H9 (cell line): ENCODE measurements around the gene PRR36. TPM values are rescaled to one million over a fixed set of nuclear protein-coding genes. Genes with fewer than 3 reads are reported as not detected.

ENCODE experiments used
- DNase-seq: peaks from one replicate; pipeline ENCODE4 v3.0.0-alpha.2; 2017
- H2AFZ ChIP-seq: one replicate; pipeline ENCODE4 v1.6.1; 2013; ENCODE audit warnings: mild to moderate bottlenecking, low read length, control low read depth, moderate library complexity
- H2AK5ac ChIP-seq: 2 replicates; pipeline ENCODE4 v1.6.1; 2013; ENCODE audit warnings: low read length, control low read depth, mixed read lengths; ENCODE audit not compliant: insufficient read length
- H2BK120ac ChIP-seq: one replicate; pipeline ENCODE4 v1.6.1; 2013; ENCODE audit warnings: low read depth, mild to moderate bottlenecking, low read length, control low read depth, inconsistent platforms; ENCODE audit not compliant: poor library complexity, severe bottlenecking
- H2BK12ac ChIP-seq: 2 replicates; pipeline ENCODE4 v1.6.1; 2013; ENCODE audit warnings: low read length, control low read depth, mixed read lengths, low read depth; ENCODE audit not compliant: insufficient read length
- H2BK15ac ChIP-seq: 2 replicates; pipeline ENCODE4 v1.6.1; 2013; ENCODE audit warnings: low read depth, low read length, control low read depth
- H2BK20ac ChIP-seq: one replicate; pipeline ENCODE4 v1.6.1; 2013; ENCODE audit warnings: low read depth, mild to moderate bottlenecking, low read length, control low read depth, inconsistent platforms; ENCODE audit not compliant: poor library complexity, severe bottlenecking
- H2BK5ac ChIP-seq: 2 replicates; pipeline ENCODE4 v1.6.1; 2013; ENCODE audit warnings: low read length, control low read depth, mixed read lengths; ENCODE audit not compliant: insufficient read length
- H3K14ac ChIP-seq: 2 replicates; pipeline ENCODE4 v1.6.1; 2013; ENCODE audit warnings: low read length, control low read depth; ENCODE audit not compliant: insufficient read depth
- H3K18ac ChIP-seq: 2 replicates; pipeline ENCODE4 v1.6.1; 2013; ENCODE audit warnings: low read depth, mild to moderate bottlenecking, mixed read lengths, low read length, control low read depth; ENCODE audit not compliant: insufficient read length
- H3K23ac ChIP-seq: 2 replicates; pipeline ENCODE4 v1.6.1; 2013; ENCODE audit warnings: low read length, control low read depth, mixed read lengths, low read depth; ENCODE audit not compliant: insufficient read length
- H3K23me2 ChIP-seq: 2 replicates; pipeline ENCODE4 v1.6.1; 2013; ENCODE audit warnings: low read depth, mild to moderate bottlenecking, mixed read lengths, low read length, control low read depth; ENCODE audit not compliant: insufficient read length, poor library complexity, severe bottlenecking
- H3K27ac ChIP-seq: 2 replicates; pipeline ENCODE4 v1.5.1; 2013; ENCODE audit warnings: low read length, control low read depth, mixed read lengths, low read depth; ENCODE audit not compliant: insufficient read length
- H3K27me3 ChIP-seq: 2 replicates; pipeline ENCODE4 v1.6.1; 2013; ENCODE audit warnings: low read length, control low read depth, inconsistent platforms; ENCODE audit not compliant: insufficient read depth
- H3K4ac ChIP-seq: 2 replicates; pipeline ENCODE4 v1.6.1; 2013; ENCODE audit warnings: low read depth, mild to moderate bottlenecking, control low read depth, inconsistent platforms, low read length, moderate library complexity
- H3K4me1 ChIP-seq: 2 replicates; pipeline ENCODE4 v1.6.1; 2013; ENCODE audit warnings: low read length, control low read depth, inconsistent platforms; ENCODE audit not compliant: insufficient read depth
- H3K4me2 ChIP-seq: 2 replicates; pipeline ENCODE4 v1.6.1; 2013; ENCODE audit warnings: low read length, control low read depth, mixed read lengths; ENCODE audit not compliant: insufficient read length, insufficient read depth
- H3K56ac ChIP-seq: 2 replicates; pipeline ENCODE4 v1.6.1; 2013; ENCODE audit warnings: low read depth, mild to moderate bottlenecking, mixed read lengths, low read length, control low read depth; ENCODE audit not compliant: insufficient read length
- H3K79me1 ChIP-seq: 2 replicates; pipeline ENCODE4 v1.6.1; 2013; ENCODE audit warnings: low read depth, mild to moderate bottlenecking, moderate library complexity, low read length, control low read depth, inconsistent platforms; ENCODE audit not compliant: insufficient read depth, poor library complexity, severe bottlenecking
- H3K79me2 ChIP-seq: 2 replicates; pipeline ENCODE4 v1.6.1; 2013; ENCODE audit warnings: low read length, control low read depth, inconsistent platforms; ENCODE audit not compliant: insufficient read depth
- H3K9ac ChIP-seq: 2 replicates; pipeline ENCODE4 v1.6.1; 2013; ENCODE audit warnings: low read length, control low read depth, mixed read lengths; ENCODE audit not compliant: insufficient read length; ENCODE audit errors: extremely low read depth
- H3K9me3 ChIP-seq: one replicate; pipeline ENCODE4 v1.6.1; 2013; ENCODE audit warnings: low read depth, low read length, inconsistent platforms; ENCODE audit not compliant: control insufficient read depth
- H3T11ph ChIP-seq: one replicate; pipeline ENCODE4 v1.6.1; 2013; ENCODE audit warnings: mild to moderate bottlenecking, low read length, control low read depth, inconsistent platforms
- H4K20me1 ChIP-seq: one replicate; pipeline ENCODE4 v1.6.1; 2013; ENCODE audit not compliant: control insufficient read depth, insufficient read length, insufficient read depth
- H4K5ac ChIP-seq: 2 replicates; pipeline ENCODE4 v1.6.1; 2013; ENCODE audit warnings: low read depth, mild to moderate bottlenecking, mixed read lengths, low read length, control low read depth; ENCODE audit not compliant: insufficient read length
- H4K8ac ChIP-seq: replicated peaks from 2 replicates; pipeline ENCODE4 v1.6.1; 2013; ENCODE audit warnings: low read length, control low read depth, mixed read lengths, low read depth; ENCODE audit not compliant: insufficient read length
- H4K91ac ChIP-seq: 2 replicates; pipeline ENCODE4 v1.6.1; 2013; ENCODE audit warnings: low read depth, mild to moderate bottlenecking, moderate library complexity, mixed read lengths, low read length, control low read depth; ENCODE audit not compliant: insufficient read length
- H3K27ac Mint-ChIP-seq, 3 experiments: 2 replicates in 2 of 3; 3 replicates in 1 of 3; pipeline ENCODE4 v1.8.0; 2020 to 2021; ENCODE audit warnings: mixed read lengths in 3 of 3, mild to moderate bottlenecking in 1 of 3, moderate library complexity in 1 of 3
- H3K27me3 Mint-ChIP-seq: 2 replicates; pipeline ENCODE4 v1.8.0; 2021; ENCODE audit warnings: low read depth, mild to moderate bottlenecking, moderate library complexity, mixed read lengths
- H3K36me3 Mint-ChIP-seq, 3 experiments: 2 replicates in 2 of 3; 3 replicates in 1 of 3; pipeline ENCODE4 v1.8.0; 2020 to 2021; ENCODE audit warnings: low read depth in 3 of 3, mixed read lengths in 3 of 3; ENCODE audit not compliant: insufficient read depth in 1 of 3
- H3K4me1 Mint-ChIP-seq, 2 experiments: 2 replicates each; pipeline ENCODE4 v1.8.0; 2020; ENCODE audit warnings: mixed read lengths in 2 of 2
- H3K4me3 Mint-ChIP-seq, 2 experiments: 2 replicates in 1 of 2; 3 replicates in 1 of 2; pipeline ENCODE4 v1.8.0; 2020 to 2021; ENCODE audit warnings: mild to moderate bottlenecking in 2 of 2, mixed read lengths in 2 of 2, moderate library complexity in 1 of 2
- H3K9me3 Mint-ChIP-seq, 2 experiments: 2 replicates in 1 of 2; 3 replicates in 1 of 2; pipeline ENCODE4 v1.8.0; 2020; ENCODE audit warnings: mild to moderate bottlenecking in 2 of 2, mixed read lengths in 2 of 2, moderate library complexity in 1 of 2
- CTCF ChIP-seq: fragments of 200-600 bp; sonication (generic); conservative IDR thresholded peaks from 3 replicates; pipeline ENCODE4 v1.8.0; 2021; ENCODE audit warnings: antibody characterized with exemption, mild to moderate bottlenecking
- WGBS: extraction: QIAGEN DNeasy Blood & Tissue Kit; methylation state at CpG from one replicate; pipeline ENCODE4 v1.1.7; 2013; ENCODE audit warnings: missing lambda C conversion rate, low lambda C conversion rate, mixed read lengths; ENCODE audit not compliant: insufficient read length; ENCODE audit errors: extremely low coverage; 5-methylcytosine and 5-hydroxymethylcytosine counted together
- total RNA-seq: library from RNA; stranded (reverse); gene quantifications from 2 replicates; pipeline ENCODE4 v1.2.1, GENCODE V29; 2021

Gene PRR36
- total RNA-seq, 1 experiment from 2014 or later = 20.4 TPM

- Histone ChIP-seq H2AK5ac (no peak overlapping the region), H3K56ac (no peak overlapping the region), H2BK120ac (no peak overlapping the region), H3K27me3 (peaks cover 11% of the 10 kb centered on the region; the same call in 1 of the 2 replicates), H3K27ac (no peak overlapping the region), H3K4me1 (no peaks in the 10 kb centered on the region), H3K9me3 (no peaks in the 10 kb centered on the region), H2AFZ (no peak overlapping the region), H3K4me2 (peak overlapping the region; percentile 63), H3K79me1 (no peaks in the 10 kb centered on the region), H2BK20ac (no peak overlapping the region), H4K5ac (no peak overlapping the region), H2BK15ac (no peak overlapping the region), H4K91ac (no peak overlapping the region), H3K23ac (no peak overlapping the region), H2BK12ac (no peak overlapping the region), H4K8ac (no peak overlapping the region), H2BK5ac (no peak overlapping the region), H3K4ac (no peak overlapping the region), H3K79me2 (no peaks in the 10 kb centered on the region), H3K23me2 (peaks cover 17% of the 10 kb centered on the region), H4K20me1 (no peaks in the 10 kb centered on the region), H3K18ac (peak overlapping the region; percentile 12), H3K9ac (no peak overlapping the region), H3K14ac (no peak overlapping the region; the same call in 1 of the 2 replicates), H3T11ph (no peak overlapping the region)
- DNase-seq = peak; percentile 97
- WGBS = no CpG with 5 or more reads among the region's 62 CpGs
- peak overlapping the region in 2 of 3 experiments; percentile 89 to 95; a peak in 4 of 7 replicates for H3K27ac Mint-ChIP-seq
- H3K27me3 Mint-ChIP-seq = peaks cover 37% of the 10 kb centered on the region
- peaks cover 7 to 13% (median 12%) of the 10 kb centered on the region in 3 experiments; a peak in 5 of 7 replicates for H3K36me3 Mint-ChIP-seq
- TF ChIP-seq CTCF = no peak
- peaks cover 19 to 26% of the 10 kb centered on the region in 2 experiments for H3K4me1 Mint-ChIP-seq
- peak overlapping the region; percentile 67 to 84 for H3K4me3 Mint-ChIP-seq
- no peaks in the 10 kb centered on the region; a peak in 1 of 5 replicates for H3K9me3 Mint-ChIP-seq
These were observed 46.5 kb upstream of the PRR36 start for GRCh38 chr19:7920519-7921301.
